MCF 10A (cell line): ENCODE results near the gene SMTNL1. TPM values are rescaled to one million over a fixed set of nuclear protein-coding genes. Genes with fewer than 3 reads are reported as not detected.

Experiments used
- BruUV-seq: library from RNA; stranded (reverse); fragments of 400-500 nt; replicated peaks from 2 replicates; lab custom pipeline; 2021; lab: Mats Ljungman, UMichigan
- CTCF ChIA-PET: fragments of 300-600 bp; sonication (Branson Sonifier 250); formaldehyde crosslinking; extraction: SDS; loops from one replicate; lab custom pipeline; 2021; ENCODE audit warnings: antibody characterized with exemption, inconsistent platforms; lab: Yijun Ruan, JAX
- POLR2A ChIA-PET: fragments of 300-600, 350-650 bp; sonication (Branson Sonifier 250); formaldehyde crosslinking; extraction: SDS; loops from one replicate; lab custom pipeline; 2020; ENCODE audit warnings: antibody characterized with exemption, inconsistent platforms; lab: Yijun Ruan, JAX
- DNase-seq: peaks from one replicate; pipeline ENCODE4 v3.0.0-alpha.2; 2018; ENCODE audit not compliant: unreplicated experiment
- H3K27ac Mint-ChIP-seq: one replicate; pipeline ENCODE4 v1.8.0; 2022; ENCODE audit warnings: mild to moderate bottlenecking, low read depth, mixed read lengths; ENCODE audit not compliant: unreplicated experiment
- H3K27me3 Mint-ChIP-seq: one replicate; pipeline ENCODE4 v1.8.0; 2022; ENCODE audit warnings: mixed read lengths; ENCODE audit not compliant: insufficient read depth, unreplicated experiment
- H3K36me3 Mint-ChIP-seq: one replicate; pipeline ENCODE4 v1.8.0; 2022; ENCODE audit warnings: mild to moderate bottlenecking, moderate library complexity, mixed read lengths; ENCODE audit not compliant: insufficient read depth, unreplicated experiment
- H3K4me1 Mint-ChIP-seq: one replicate; pipeline ENCODE4 v1.8.0; 2022; ENCODE audit warnings: mixed read lengths; ENCODE audit not compliant: insufficient read depth, unreplicated experiment
- H3K4me3 Mint-ChIP-seq: one replicate; pipeline ENCODE4 v1.8.0; 2022; ENCODE audit warnings: mild to moderate bottlenecking, moderate library complexity, mixed read lengths; ENCODE audit not compliant: unreplicated experiment
- H3K9me3 Mint-ChIP-seq: one replicate; pipeline ENCODE4 v1.8.0; 2022; ENCODE audit warnings: mixed read lengths; ENCODE audit not compliant: unreplicated experiment
- intact Hi-C: fragments of 100-400 bp; cut with micrococcal nuclease; formaldehyde crosslinking; loops from 2 replicates; pipeline ENCODE4 v1.14.1; 2022
- total RNA-seq: library from RNA; stranded (reverse); gene quantifications from 2 replicates; pipeline ENCODE4 v1.2.3, GENCODE V29; 2022
- TF ChIP-seq, protein P1 (sequence below): fragments of 200-600 bp; IDR thresholded peaks from one replicate; pipeline ENCODE4 v1.8.0; 2022; ENCODE audit warnings: antibody characterized with exemption, mild to moderate bottlenecking; ENCODE audit not compliant: unreplicated experiment

Gene SMTNL1
- total RNA-seq, 1 experiment from 2014 or later, result not detected

DNA sequence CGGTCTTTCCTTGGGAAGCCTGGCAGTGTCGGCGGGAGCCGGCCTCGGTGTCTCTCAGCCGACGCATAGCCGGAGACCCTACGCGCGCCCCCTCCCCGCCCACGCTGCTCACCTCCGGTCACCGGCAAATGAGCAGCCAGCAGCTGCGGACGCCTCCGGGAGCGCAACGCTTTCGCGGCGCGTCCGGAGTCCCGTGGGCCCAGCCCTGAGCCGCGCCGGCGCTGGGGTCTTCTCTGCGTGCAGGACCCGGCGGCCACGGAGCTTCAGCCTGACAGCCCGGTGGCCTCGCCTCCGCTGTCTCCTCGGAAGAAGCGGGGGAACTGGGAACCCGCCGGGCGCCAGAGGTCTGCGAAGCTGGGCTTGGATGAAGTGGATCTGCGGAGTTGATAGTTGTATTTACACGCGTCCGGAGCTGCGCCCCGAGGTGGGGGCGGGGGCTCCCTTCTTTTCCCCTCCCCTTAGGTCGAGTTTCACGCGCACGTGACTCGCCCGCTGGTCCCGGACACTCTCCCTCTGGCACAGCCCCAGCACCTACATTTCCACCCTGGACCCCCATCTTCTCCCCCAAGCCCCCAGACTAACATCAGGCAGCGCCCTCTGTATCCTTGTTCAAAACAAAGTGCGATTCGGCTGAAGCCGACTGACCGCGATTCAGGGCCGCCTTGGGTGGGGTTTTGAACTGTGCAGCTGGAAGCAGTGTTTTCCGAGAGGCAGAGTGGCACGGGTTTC, 21.9 kb upstream of the SMTNL1 start, which contains the start of gene SLC43A1:
SLC43A1 (minus strand) TSS at position 371 of the 729 bp plus-strand sequence. CDS start 1,591 bp downstream, outside the sequence.
- H3K4me3 Mint-ChIP-seq, result peak within 1 kb of the TSS; percentile 83
- intact Hi-C loops, result no loop called here
- ChIA-PET POLR2A (interaction anchor here (0.7 to 1.7 kb wide), 10 partner anchors 9 to 204 kb away, joined by 3 to 6 read pairs (median 4); partner anchors contain the start of genes RTN4RL2 and TIMM10), CTCF (interaction anchor here (0.6 to 7.1 kb wide), 11 partner anchors 12 to 170 kb away, joined by 3 to 70 read pairs (median 4); no protein-coding TSS in a partner anchor)
- H3K9me3 Mint-ChIP-seq, result no peaks in the 10 kb centered on the region
- TF ChIP-seq, protein P1, sequence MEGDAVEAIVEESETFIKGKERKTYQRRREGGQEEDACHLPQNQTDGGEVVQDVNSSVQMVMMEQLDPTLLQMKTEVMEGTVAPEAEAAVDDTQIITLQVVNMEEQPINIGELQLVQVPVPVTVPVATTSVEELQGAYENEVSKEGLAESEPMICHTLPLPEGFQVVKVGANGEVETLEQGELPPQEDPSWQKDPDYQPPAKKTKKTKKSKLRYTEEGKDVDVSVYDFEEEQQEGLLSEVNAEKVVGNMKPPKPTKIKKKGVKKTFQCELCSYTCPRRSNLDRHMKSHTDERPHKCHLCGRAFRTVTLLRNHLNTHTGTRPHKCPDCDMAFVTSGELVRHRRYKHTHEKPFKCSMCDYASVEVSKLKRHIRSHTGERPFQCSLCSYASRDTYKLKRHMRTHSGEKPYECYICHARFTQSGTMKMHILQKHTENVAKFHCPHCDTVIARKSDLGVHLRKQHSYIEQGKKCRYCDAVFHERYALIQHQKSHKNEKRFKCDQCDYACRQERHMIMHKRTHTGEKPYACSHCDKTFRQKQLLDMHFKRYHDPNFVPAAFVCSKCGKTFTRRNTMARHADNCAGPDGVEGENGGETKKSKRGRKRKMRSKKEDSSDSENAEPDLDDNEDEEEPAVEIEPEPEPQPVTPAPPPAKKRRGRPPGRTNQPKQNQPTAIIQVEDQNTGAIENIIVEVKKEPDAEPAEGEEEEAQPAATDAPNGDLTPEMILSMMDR, result no peak
- no TSS peak for BruUV-seq
- peak; percentile 42 for DNase-seq
- no peaks in the 10 kb centered on the region for H3K4me1 Mint-ChIP-seq
- H3K27ac Mint-ChIP-seq, result peak within 1 kb of the TSS; percentile 21
- no peaks in the 10 kb centered on the region for H3K27me3 Mint-ChIP-seq
- no peaks in the 10 kb centered on the region for H3K36me3 Mint-ChIP-seq

DNA sequence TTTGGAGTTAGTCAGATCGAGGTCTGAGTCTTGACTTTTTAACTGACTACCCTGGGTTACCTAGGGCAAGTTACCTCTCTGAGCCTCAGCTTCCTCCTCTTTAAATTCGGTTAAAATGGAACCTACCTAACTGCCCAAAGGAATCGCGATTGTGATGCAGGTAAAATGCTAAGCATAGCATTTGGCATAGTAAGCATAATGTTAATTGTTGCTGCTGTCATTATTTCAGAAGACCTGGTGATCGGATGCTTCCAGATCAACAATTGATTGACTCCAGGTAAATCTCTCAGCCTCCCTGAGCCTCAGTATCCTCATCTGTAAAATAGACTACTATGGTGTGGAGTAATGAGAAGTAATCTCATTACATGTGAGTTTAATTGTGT, 21.3 kb upstream of the SMTNL1 start:
- peak overlapping the region; percentile 83 for H3K4me3 Mint-ChIP-seq
- H3K27me3 Mint-ChIP-seq, result no peaks in the 10 kb centered on the region
- ChIA-PET CTCF (interaction anchor here (0.6 to 7.1 kb wide), 10 partner anchors 11 to 171 kb away, joined by 3 to 70 read pairs (median 7); no protein-coding TSS in a partner anchor), POLR2A (interaction anchor here (0.7 to 1.7 kb wide), 8 partner anchors 9 to 90 kb away, joined by 3 to 6 read pairs (median 4); partner anchors contain the start of genes RTN4RL2 and TIMM10)
- no TSS peak for BruUV-seq
- H3K36me3 Mint-ChIP-seq, result no peaks in the 10 kb centered on the region
- H3K9me3 Mint-ChIP-seq, result no peaks in the 10 kb centered on the region
- peak overlapping the region; percentile 21 for H3K27ac Mint-ChIP-seq
- no peaks in the 10 kb centered on the region for H3K4me1 Mint-ChIP-seq
- intact Hi-C loops, result no loop called here
- TF ChIP-seq, protein P1, result no peak
- no peak for DNase-seq

DNA sequence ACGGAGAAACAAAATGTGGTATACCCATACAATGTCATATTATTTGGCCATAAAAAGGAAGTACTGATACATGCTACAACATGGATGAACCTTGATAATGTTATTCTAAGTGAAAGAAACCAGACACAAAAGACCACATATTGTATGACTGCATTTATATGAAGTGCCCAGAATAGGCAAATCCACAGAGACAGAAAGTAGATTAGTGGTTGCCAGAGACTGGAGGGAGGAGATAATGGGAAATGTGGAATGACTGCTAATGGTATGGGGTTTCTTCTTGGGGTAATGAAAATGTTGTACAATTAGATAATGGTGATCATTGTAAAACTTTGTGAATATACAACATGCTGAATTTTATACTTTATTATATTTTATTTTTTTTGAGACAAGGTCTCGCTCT, 16.3 kb upstream of the SMTNL1 start:
- no peaks in the 10 kb centered on the region for H3K27me3 Mint-ChIP-seq
- no TSS peak for BruUV-seq
- TF ChIP-seq, protein P1, result no peak
- DNase-seq, result no peak
- POLR2A ChIA-PET, result interaction anchor here (0.7 kb wide), 2 partner anchors 28 to 94 kb away, joined by 3 to 5 read pairs; no protein-coding TSS in a partner anchor
- CTCF ChIA-PET, result interaction anchor here (0.6 to 6.9 kb wide), 8 partner anchors 15 to 192 kb away, joined by 3 to 58 read pairs (median 4); no protein-coding TSS in a partner anchor
- intact Hi-C loops, result no loop called here
- no peaks in the 10 kb centered on the region for H3K9me3 Mint-ChIP-seq
- H3K27ac Mint-ChIP-seq, result no peak overlapping the region
- peaks cover 9% of the 10 kb centered on the region for H3K36me3 Mint-ChIP-seq
- H3K4me3 Mint-ChIP-seq, result no peak overlapping the region
- no peaks in the 10 kb centered on the region for H3K4me1 Mint-ChIP-seq

DNA sequence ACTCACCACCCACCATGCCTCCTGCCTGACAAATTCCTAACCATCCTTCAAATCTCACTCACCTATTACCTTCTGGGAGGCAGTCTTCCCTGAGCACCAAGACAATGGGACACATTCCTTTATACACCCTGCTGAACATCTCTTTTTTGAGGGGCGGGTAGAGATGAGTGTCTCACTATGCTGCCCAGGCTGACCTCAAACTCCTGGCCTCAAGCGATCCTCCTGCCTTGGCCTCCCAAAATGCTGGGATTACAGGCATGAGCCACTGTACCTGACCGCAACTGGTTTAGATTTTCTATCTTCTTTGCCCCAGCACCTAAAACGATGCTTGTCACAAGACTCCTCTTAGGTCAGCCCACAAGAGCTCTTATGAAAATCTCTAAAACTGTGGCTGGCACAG, 14.0 kb upstream of the SMTNL1 start:
- CTCF ChIA-PET, result interaction anchor here (0.6 to 8.1 kb wide), 5 partner anchors 14 to 68 kb away, joined by 3 to 254 read pairs (median 9); partner anchors contain the start of gene RTN4RL2
- POLR2A ChIA-PET, result no interaction called here
- no peak overlapping the region for H3K27ac Mint-ChIP-seq
- intact Hi-C loops, result no loop called here
- peaks cover 16% of the 10 kb centered on the region for H3K36me3 Mint-ChIP-seq
- peaks cover 7% of the 10 kb centered on the region for H3K4me1 Mint-ChIP-seq
- TF ChIP-seq, protein P1, result no peak
- H3K4me3 Mint-ChIP-seq, result no peak overlapping the region
- BruUV-seq, result no TSS peak
- H3K9me3 Mint-ChIP-seq, result no peaks in the 10 kb centered on the region
- DNase-seq, result no peak
- no peaks in the 10 kb centered on the region for H3K27me3 Mint-ChIP-seq
